HepG2 (cell line): ENCODE data around the gene PTPRM. TPM values are rescaled to one million over a fixed set of nuclear protein-coding genes. Genes with fewer than 3 reads are reported as not detected.

Experiments used
- CAMTA2 ChIP-seq: sonication (generic); formaldehyde crosslinking; IDR thresholded peaks from 2 replicates; pipeline ENCODE4 v1.4.0; 2020; ENCODE audit warnings: mild to moderate bottlenecking, missing genetic modification reagents, borderline replicate concordance
- CREB3 ChIP-seq: sonication (generic); formaldehyde crosslinking; IDR thresholded peaks from 2 replicates; pipeline ENCODE4 v1.5.0; 2020; ENCODE audit warnings: missing genetic modification reagents
- E2F1 ChIP-seq: sonication (generic); formaldehyde crosslinking; IDR thresholded peaks from 2 replicates; pipeline ENCODE4 v1.5.0; 2020; ENCODE audit warnings: missing genetic modification reagents
- FIP1L1 ChIP-seq: fragments of 200-400 bp; formaldehyde crosslinking; IDR thresholded peaks from 2 replicates; pipeline ENCODE4 v1.6.1; 2018; ENCODE audit warnings: low read depth, mild to moderate bottlenecking, low read length, moderate library complexity, borderline replicate concordance; ENCODE audit not compliant: insufficient read depth
- GATAD1 ChIP-seq: IDR thresholded peaks from 2 replicates; pipeline ENCODE4 v1.6.1; 2016; ENCODE audit warnings: missing genetic modification reagents, missing compliant biosample characterization
- MAFF ChIP-seq: IDR thresholded peaks from 2 replicates; pipeline ENCODE4 v1.6.1; 2011; ENCODE audit warnings: low read depth, low read length, improper control_type of control experiment
- NONO ChIP-seq, 2 experiments: fragments of 450-650 bp in 1 of 2; sonication (generic) in 1 of 2; formaldehyde crosslinking in 1 of 2; IDR thresholded peaks in 1 of 2; conservative IDR thresholded peaks in 1 of 2; 2 replicates each; pipeline versions ENCODE4 v1.6.1 to v1.8.0; 2017 to 2022; ENCODE audit warnings: mild to moderate bottlenecking in 1 of 2, missing genetic modification reagents in 1 of 2, moderate library complexity in 1 of 2
- NR2C2 ChIP-seq: sonication (generic); formaldehyde crosslinking; IDR thresholded peaks from 2 replicates; pipeline ENCODE4 v1.4.0; 2020; ENCODE audit warnings: missing genetic modification reagents, mild to moderate bottlenecking, moderate library complexity, borderline replicate concordance
- PHF8 ChIP-seq: sonication (generic); formaldehyde crosslinking; IDR thresholded peaks from 2 replicates; pipeline ENCODE4 v1.5.0; 2020; ENCODE audit warnings: missing genetic modification reagents
- POGZ ChIP-seq: sonication (generic); formaldehyde crosslinking; IDR thresholded peaks from 2 replicates; pipeline ENCODE4 v1.4.0; 2020; ENCODE audit warnings: mild to moderate bottlenecking, missing genetic modification reagents
- SNAI1 ChIP-seq: sonication (generic); formaldehyde crosslinking; IDR thresholded peaks from 2 replicates; pipeline ENCODE4 v1.5.0; 2020; ENCODE audit warnings: mild to moderate bottlenecking, missing genetic modification reagents, borderline replicate concordance
- SNAPC2 ChIP-seq: sonication (generic); formaldehyde crosslinking; IDR thresholded peaks from 2 replicates; pipeline ENCODE4 v1.8.1; 2022; ENCODE audit warnings: mild to moderate bottlenecking, missing genetic modification reagents
- SOX6 ChIP-seq, 2 experiments: fragments of 450-650 bp in 1 of 2; sonication (generic) in 1 of 2; formaldehyde crosslinking in 1 of 2; IDR thresholded peaks; 2 replicates each; pipeline versions ENCODE4 v1.4.0 to v1.6.1; 2017 to 2020; ENCODE audit warnings: antibody characterized with exemption in 1 of 2, mild to moderate bottlenecking in 1 of 2, missing genetic modification reagents in 1 of 2
- TBL1XR1 ChIP-seq: fragments of 150-350 bp; IDR thresholded peaks from 2 replicates; pipeline ENCODE4 v1.6.1; 2014; ENCODE audit warnings: borderline replicate concordance, low read length; ENCODE audit not compliant: partially characterized antibody
- ZNF17 ChIP-seq: sonication (generic); formaldehyde crosslinking; IDR thresholded peaks from 2 replicates; pipeline ENCODE4 v1.5.0; 2020; ENCODE audit warnings: mild to moderate bottlenecking, missing genetic modification reagents
- ZNF512 ChIP-seq: sonication (generic); formaldehyde crosslinking; IDR thresholded peaks from 2 replicates; pipeline ENCODE4 v1.4.0; 2020; ENCODE audit warnings: mild to moderate bottlenecking, missing genetic modification reagents
- ZNF543 ChIP-seq: sonication (generic); formaldehyde crosslinking; IDR thresholded peaks from 2 replicates; pipeline ENCODE4 v1.4.0; 2020; ENCODE audit warnings: mild to moderate bottlenecking, missing genetic modification reagents
- ZNF598 ChIP-seq: sonication (generic); formaldehyde crosslinking; IDR thresholded peaks from 2 replicates; pipeline ENCODE4 v1.5.1; 2020; ENCODE audit warnings: mild to moderate bottlenecking, missing genetic modification reagents, borderline replicate concordance
- polyA plus RNA-seq, 8 experiments: library from polyadenylated mRNA; depleted of rRNA in 3 of 8; stranded (reverse) in 7 of 8; unstranded in 1 of 8; fragments of >200 nt; fragmentation: Illumina TruSeq in 4 of 8; extraction: Trizol in 4 of 8; gene quantifications; 2 replicates each; pipeline versions ENCODE4 v1.2.1 to v1.2.3, GENCODE V29; 2011 to 2016; ENCODE audit warnings: low read depth in 4 of 8, missing spikeins in 1 of 8, mixed read lengths in 1 of 8; ENCODE audit not compliant: insufficient read depth in 1 of 8
- total RNA-seq, 5 experiments: library from RNA; depleted of rRNA; stranded (reverse); fragments of >200 nt; fragmentation: Illumina TruSeq; extraction: Trizol; gene quantifications; 2 replicates each; pipeline ENCODE4 v1.2.3, GENCODE V29; 2016; ENCODE audit warnings: low read depth in 1 of 5
- TF ChIP-seq, protein P1 (sequence below): sonication (generic); formaldehyde crosslinking; IDR thresholded peaks from 2 replicates; pipeline ENCODE4 v1.5.0; 2020; ENCODE audit warnings: mild to moderate bottlenecking, missing genetic modification reagents, moderate library complexity
- TF ChIP-seq, protein P2 (sequence below): IDR thresholded peaks from 2 replicates; pipeline ENCODE4 v1.6.1; 2016; ENCODE audit warnings: low read depth, borderline replicate concordance
- TF ChIP-seq, protein P3 (sequence below): sonication (generic); formaldehyde crosslinking; IDR thresholded peaks from 2 replicates; pipeline ENCODE4 v1.4.0; 2020; ENCODE audit warnings: mild to moderate bottlenecking, low read depth, missing genetic modification reagents

The PTPRM gene
- total and polyA plus RNA-seq, 2 of the 13 experiments (the other 11 are each of a cell fraction or from before 2014, with no cell fraction given): 12.6 to 108 TPM

GRCh38 chr18:8341481-8342230 is 774.5 kb downstream of the PTPRM start (continued):
- TF ChIP-seq SNAPC2 (CRISPR knock-in tag): peak; percentile 31; the same call in 1 of the 2 replicates
- no peak for TF ChIP-seq CREB3 (CRISPR knock-in tag)
- TF ChIP-seq, protein P1, sequence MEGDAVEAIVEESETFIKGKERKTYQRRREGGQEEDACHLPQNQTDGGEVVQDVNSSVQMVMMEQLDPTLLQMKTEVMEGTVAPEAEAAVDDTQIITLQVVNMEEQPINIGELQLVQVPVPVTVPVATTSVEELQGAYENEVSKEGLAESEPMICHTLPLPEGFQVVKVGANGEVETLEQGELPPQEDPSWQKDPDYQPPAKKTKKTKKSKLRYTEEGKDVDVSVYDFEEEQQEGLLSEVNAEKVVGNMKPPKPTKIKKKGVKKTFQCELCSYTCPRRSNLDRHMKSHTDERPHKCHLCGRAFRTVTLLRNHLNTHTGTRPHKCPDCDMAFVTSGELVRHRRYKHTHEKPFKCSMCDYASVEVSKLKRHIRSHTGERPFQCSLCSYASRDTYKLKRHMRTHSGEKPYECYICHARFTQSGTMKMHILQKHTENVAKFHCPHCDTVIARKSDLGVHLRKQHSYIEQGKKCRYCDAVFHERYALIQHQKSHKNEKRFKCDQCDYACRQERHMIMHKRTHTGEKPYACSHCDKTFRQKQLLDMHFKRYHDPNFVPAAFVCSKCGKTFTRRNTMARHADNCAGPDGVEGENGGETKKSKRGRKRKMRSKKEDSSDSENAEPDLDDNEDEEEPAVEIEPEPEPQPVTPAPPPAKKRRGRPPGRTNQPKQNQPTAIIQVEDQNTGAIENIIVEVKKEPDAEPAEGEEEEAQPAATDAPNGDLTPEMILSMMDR (CRISPR knock-in tag): no peak
- TF ChIP-seq TBL1XR1: peak; percentile 69
- no peak for TF ChIP-seq SOX6 (IDR thresholded peaks at IDR 0.05)
- peak; percentile 94 for TF ChIP-seq SOX6 (CRISPR knock-in tag; IDR thresholded peaks at IDR 0.05)
- peak; percentile 73 for TF ChIP-seq NR2C2 (CRISPR knock-in tag)
- TF ChIP-seq GATAD1 (CRISPR knock-in tag): no peak
- no peak for TF ChIP-seq FIP1L1
- no peak for TF ChIP-seq PHF8 (CRISPR knock-in tag)
- peak; percentile 81; the same call in 1 of the 2 replicates for TF ChIP-seq ZNF543 (CRISPR knock-in tag)
- no peak for TF ChIP-seq MAFF
- TF ChIP-seq, protein P2, sequence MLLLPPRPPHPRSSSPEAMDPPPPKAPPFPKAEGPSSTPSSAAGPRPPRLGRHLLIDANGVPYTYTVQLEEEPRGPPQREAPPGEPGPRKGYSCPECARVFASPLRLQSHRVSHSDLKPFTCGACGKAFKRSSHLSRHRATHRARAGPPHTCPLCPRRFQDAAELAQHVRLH (CRISPR knock-in tag): no peak
- no peak for TF ChIP-seq ZNF512
- TF ChIP-seq POGZ: peak; percentile 91
- TF ChIP-seq ZNF17: no peak
- no peak for TF ChIP-seq NONO (IDR thresholded peaks at IDR 0.05)
- TF ChIP-seq NONO (CRISPR knock-in tag; conservative IDR thresholded peaks at IDR 0.05): peak; percentile 82
- no peak for TF ChIP-seq ZNF598 (CRISPR knock-in tag)
- TF ChIP-seq SNAI1 (CRISPR knock-in tag): no peak
- no peak for TF ChIP-seq CAMTA2 (CRISPR knock-in tag)
- TF ChIP-seq, protein P3, sequence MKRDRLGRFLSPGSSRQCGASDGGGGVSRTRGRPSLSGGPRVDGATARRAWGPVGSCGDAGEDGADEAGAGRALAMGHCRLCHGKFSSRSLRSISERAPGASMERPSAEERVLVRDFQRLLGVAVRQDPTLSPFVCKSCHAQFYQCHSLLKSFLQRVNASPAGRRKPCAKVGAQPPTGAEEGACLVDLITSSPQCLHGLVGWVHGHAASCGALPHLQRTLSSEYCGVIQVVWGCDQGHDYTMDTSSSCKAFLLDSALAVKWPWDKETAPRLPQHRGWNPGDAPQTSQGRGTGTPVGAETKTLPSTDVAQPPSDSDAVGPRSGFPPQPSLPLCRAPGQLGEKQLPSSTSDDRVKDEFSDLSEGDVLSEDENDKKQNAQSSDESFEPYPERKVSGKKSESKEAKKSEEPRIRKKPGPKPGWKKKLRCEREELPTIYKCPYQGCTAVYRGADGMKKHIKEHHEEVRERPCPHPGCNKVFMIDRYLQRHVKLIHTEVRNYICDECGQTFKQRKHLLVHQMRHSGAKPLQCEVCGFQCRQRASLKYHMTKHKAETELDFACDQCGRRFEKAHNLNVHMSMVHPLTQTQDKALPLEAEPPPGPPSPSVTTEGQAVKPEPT (CRISPR knock-in tag): no peak
- TF ChIP-seq E2F1 (CRISPR knock-in tag): no peak
